Left colon (tissue), 2 donors: Measurements from ENCODE around the gene RNF222. TPM values are rescaled to one million over a fixed set of nuclear protein-coding genes. Genes with fewer than 3 reads are reported as not detected.
"Not testable (repeated sequence)": the region's sequence is repeated elsewhere in the genome, so short reads cannot be mapped to it uniquely, and the experiment has no call there.

Experiments
- ATAC-seq: fragments of 200-7000 bp; cut with Tn5 transposase; one replicate; pipeline ENCODE4 v1.9.1; 2020; ENCODE audit warnings: mild to moderate bottlenecking, moderate library complexity
- DNase-seq, 2 donors: peaks; one replicate each; pipeline ENCODE4 v3.0.0-alpha.2; 2020
- intact Hi-C, 2 donors: fragments of 100-400 bp; cut with DNase I in 1 of 2; cut with micrococcal nuclease in 1 of 2; formaldehyde crosslinking; loops; one replicate each; pipeline versions ENCODE4 v1.11.2 to v1.14.0; 2022; cut with DNase I, micrococcal nuclease
- total RNA-seq, 2 donors: library from RNA; stranded (reverse); fragmentation: NEBNext Ultra II Directional; extraction: Animal tissue kit (Norgen Biotek cat#: 25700); gene quantifications; one replicate each; pipeline ENCODE4 v1.2.1, GENCODE V29; 2021
- donor health status: DM: no; HTN: no; CAD: no.
- donor health status: DM: yes; HTN: yes; CAD: no.

The RNF222 gene
- total RNA-seq, 2 donors from 2014 or later = not detected

DNA sequence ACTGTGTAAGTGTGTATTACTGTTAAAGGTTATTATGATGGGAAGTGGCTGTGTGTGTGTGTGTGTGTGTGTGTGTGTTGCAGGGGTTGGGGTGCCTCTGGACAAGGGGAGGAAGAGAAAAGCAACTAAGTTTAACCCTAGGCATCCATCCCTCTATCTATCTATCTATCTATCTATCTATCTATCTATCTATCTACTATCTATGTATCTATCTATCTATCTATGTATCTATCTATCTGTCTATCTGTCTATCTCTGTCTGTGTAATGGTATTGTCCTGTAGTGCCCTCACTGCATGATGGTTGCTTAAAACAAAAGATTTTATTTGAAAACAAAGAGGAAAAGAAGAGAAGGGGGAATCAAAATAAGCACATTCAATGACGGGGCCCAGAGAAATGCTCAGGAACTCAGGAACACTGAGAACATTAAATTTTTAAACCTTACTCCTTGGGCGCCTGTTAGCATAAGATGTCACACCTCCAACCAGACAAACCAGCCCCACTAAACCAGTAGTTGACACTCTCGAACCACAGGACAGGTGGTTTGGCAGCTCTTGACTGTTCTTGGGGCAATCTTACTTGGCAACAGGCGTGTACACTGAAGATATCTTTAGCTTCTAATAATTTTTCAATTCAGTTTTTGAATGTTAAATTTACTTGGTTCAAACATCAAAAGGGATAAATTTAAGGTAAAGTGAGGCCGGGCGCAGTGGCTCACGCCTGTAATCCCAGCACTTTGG lies 9.5 kb downstream of the RNF222 start:
- no peak for DNase-seq
- no peak for ATAC-seq
- intact Hi-C loops = no loop called here

DNA sequence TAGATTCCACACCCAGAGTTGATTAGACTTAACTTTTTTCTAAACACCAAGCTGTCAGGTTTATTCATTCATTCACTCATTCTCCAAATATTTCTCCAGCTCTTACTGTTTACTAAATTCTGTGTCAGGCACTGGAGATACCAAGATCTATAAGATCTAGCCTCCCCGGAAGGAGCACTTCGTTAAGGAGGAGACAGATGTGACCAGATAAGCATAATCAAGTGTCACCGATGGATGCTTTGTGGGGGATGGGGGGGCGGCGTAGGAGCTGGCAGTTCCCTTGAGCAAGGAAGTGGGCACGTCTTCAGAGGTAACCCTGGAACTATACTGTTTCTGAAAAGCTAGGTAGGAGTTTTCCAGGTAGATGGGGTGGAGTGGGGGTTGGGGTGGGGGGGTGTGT lies 10.8 kb downstream of the RNF222 start:
- DNase-seq (no peak), ATAC-seq (no peak)
- intact Hi-C loops = no loop called here

DNA sequence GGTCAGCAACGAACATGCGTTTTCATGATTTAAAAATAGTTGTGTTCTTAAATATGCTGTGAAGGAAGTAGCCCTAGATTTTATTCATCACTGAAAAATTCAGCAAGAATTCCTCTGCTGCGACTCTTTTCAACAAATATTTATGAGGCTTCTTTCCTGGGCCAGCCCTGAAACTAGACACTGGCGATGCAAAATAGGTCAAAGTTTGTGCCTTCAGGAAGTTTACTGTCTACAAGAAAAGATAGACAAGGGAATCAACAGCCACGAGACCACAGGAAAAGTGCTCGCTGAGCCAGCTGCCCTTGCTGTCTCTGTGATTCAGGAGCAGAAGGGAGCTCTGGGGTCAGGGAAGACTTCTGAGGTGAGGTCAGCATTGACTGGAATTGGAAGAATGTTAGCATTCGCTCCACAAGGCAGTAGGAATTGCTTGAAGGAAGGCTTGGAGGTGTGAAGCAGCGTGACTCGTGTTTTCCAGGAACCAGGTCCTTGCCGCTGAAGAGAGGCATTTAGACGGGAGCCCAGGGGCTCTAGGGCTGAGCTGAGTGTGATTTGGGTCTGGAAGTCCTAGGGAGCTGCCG lies 12.7 kb downstream of the RNF222 start:
- intact Hi-C loops = no loop called here
- DNase-seq (no peak), ATAC-seq (no peak)

DNA sequence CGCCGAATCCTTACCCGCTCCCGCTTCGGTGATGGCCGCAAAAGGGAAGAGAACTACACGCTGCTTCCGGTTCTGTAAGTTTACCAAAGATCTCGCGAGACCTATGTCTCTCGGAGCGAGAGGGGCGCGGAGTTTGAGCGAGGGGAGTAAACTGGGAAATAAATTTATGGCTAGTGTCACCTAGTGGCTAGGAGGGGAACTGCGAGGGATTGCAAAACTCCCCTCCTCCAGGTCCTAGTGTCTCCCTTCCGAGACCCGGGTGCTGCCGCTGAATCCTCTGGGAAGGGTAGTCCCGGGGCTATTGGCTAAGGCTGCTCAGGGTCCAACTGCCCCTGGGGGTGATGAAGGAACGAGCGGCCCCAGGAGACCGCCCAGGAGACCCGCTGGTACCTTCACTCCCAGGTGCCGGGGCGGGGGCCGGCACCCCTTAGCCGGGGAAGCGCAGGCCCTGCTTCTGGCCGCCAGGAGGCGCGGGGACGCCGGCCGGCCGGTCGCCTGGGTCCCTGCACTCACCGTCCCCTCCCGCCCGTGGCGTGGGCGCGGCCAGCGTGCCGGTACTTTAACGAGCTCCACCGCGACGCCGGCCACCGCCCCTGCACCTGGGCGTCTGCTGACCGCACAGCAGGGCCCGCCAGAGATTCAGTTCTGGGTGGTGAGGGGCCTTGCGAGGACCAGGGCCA lies 14.3 kb downstream of the RNF222 start, which contains the start of gene RPL26:
Gene RPL26, minus strand, starts transcription at position 51 of the 680 bp plus-strand sequence. CDS start 883 bp downstream, outside the sequence.
- DNase-seq (peak; percentile 96), ATAC-seq (peak; percentile 88)
- intact Hi-C loops = no loop called here

DNA sequence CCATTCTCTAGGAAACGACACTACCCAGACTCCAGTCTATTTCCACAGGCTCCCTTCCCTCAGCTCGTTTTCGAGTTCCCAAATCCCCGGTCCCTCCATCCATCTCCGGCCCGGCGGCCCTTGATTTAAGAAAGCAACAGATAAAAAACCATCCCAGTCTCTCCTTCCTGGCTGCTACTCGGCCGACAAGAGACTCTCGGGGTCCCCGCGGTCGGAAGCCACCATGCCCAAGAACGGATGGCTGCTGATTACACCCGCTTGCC lies 14.8 kb downstream of the RNF222 start:
- ATAC-seq (peak; percentile 2), DNase-seq (no peak)
- intact Hi-C loops = no loop called here

DNA sequence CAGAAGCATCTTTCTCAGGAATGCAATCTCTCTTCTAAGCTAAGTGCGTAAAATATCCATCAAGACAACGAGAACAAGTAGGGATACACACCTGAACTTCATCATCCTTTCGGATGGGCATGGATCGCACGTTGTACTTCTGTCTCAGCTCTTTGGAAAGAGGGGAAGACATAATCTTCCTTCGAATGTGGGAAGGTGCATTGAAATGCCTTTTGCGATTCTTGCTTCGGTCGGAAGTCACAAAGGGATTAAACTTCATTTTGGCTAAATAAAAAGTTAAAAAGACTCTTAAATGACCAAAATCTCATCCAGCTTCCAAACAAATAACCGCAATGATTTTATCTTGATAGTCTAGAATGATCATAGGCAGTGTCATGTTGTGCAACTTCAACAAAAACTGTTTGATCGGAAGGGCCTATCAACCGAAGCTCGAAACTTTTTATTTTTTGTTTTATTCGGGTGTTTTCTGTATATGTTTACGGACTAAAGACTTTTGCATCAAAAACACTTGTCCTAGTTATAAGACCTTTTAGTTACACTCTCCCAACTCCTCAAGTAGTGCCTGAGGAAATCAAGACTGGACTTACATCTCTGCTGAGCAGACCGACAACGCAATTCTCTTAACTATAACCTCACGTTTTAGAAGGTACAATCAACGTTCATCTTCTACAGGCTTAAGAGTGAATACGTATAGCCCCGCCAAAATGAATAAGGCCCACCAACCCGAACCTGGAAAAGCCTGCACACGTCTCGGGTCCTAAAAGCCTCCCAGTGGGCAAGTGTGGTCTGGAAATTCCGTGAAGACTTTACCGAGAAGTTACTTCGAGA lies 15.4 kb downstream of the RNF222 start:
- intact Hi-C loops = no loop called here
- no peak for ATAC-seq

DNA sequence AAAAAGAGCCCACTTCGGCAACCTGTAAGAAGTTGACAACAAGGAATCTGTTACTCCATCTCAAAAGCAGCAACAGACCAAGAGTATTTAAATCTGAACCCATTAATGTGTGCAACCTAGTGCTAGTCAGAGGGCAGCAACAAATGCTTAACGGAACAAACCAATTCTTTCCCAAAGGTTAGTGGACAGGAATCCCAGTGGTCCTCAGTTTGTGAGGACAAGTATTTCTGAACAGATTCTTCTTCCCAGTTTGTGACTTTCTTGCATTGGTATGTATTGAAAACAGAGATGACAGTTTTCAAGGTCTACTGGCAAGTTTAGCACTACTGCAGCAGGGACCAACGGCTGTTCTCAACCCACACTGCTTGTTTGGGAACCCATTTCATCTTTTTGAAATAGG lies 17.6 kb downstream of the RNF222 start:
- intact Hi-C loops = no loop called here
- no peak for DNase-seq
- ATAC-seq = no peak

More for the DNA sequence above, 15.4 kb downstream of the RNF222 start:
- DNase-seq = no peak

DNA sequence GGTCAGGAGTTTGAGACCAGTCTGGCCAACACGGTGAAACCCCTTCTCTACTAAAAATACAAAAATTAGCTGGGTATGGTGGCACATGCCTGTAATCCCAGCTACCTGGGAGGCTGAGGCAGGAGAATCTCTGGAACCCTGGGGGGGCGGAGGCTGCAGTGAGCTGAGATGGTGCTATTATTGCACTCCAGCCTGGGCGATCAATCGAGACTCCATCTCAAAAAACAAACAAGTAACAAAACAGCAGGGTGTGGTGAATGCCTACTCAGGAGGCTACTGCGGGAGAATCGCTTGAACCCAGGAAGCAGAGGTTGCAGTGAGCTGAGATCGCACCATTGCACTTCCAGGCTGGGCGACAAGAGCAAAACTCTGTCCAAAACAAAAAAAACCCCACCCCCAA lies 19.5 kb downstream of the RNF222 start:
- DNase-seq, intact Hi-C loops, ATAC-seq: not testable (repeated sequence)

DNA sequence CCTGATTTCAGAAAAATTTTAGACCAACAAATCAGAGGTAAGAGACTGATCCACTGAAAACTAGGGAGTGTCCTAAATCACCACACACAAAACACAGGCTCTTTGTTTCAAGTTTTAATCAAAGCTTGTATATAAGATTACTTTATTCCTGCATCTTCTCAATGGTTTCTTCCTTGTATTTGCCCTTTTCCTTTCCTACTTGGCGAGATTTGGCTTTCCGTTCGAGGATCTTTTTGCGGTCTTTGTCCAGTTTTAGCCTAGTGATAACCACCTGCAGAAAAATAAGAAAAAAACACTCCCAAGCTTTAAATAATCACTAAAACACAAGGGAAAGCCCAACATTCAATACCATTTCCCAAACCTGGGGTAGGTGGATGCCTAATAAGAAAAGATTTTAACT lies 20.2 kb downstream of the RNF222 start:
- DNase-seq (no peak), ATAC-seq (no peak)
- intact Hi-C loops = no loop called here

DNA sequence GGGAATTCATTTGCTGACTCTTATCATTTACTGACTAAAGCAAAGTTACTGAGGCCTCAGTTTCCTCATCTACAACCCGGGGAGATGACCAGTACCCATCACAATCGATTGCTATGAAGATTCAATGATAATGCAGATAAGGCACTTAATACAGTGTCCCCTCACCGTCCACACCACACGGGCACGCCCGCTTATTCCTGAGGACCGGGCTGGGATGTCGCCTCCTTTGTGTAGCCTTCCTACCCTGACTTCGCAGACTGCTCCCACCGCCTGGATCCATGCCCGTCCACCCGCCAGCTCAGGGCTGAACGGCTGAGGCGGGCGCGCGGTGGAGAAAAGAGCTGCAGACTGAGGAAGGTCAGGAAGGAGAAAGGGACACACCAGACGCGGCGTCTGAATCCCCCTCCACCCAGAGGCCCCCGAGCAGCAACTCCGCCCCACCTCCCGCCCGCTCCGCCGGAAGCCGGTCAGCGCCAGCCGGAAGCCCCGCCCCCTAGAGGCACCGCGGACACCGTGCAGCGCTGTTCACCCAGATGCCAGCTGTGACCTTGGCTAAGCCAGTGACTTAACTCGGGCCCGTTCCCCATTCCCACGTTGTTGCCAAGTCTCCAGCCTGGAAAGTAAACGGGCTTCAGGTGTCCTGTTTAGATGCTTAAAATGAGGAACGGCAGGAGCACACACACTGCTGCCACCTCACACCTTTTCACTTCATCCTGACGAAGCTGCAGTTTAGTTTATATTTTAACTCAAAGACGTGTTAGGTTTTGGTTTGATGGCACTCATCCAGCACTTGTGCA lies 21.2 kb downstream of the RNF222 start, which contains the start of gene KRABD2:
Gene KRABD2, minus strand, starts transcription at position 434 of the 797 bp plus-strand sequence.
- peak; percentile 95 for ATAC-seq
- intact Hi-C loops = no loop called here
- peak; percentile 93 to 94 for DNase-seq

DNA sequence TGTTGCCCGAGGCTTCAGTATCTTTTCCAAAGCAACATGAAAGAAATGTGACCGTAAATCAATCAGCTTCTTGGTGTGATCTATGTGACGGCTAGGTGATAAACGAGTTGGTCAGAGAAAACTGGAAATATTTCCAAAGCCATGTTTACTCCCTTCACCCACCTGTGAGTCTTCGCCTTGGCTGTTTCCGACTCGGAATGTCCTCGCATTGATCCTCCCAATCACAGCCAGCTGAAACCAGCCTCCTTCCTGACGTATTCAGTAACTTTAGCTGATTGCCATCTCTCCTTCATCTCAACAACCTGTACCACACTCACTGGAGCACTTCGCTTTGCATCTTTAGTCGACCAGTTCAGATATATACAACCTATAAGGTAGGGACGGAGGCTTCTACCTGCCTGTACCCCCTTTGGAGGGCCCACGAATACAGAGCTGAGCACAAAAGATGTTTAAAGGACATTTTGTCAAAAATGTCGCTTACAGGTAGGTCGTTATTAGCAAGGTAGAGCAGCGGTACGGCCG lies 21.8 kb downstream of the RNF222 start:
- DNase-seq = no peak
- peak; percentile 48 for ATAC-seq
- intact Hi-C loops = no loop called here

DNA sequence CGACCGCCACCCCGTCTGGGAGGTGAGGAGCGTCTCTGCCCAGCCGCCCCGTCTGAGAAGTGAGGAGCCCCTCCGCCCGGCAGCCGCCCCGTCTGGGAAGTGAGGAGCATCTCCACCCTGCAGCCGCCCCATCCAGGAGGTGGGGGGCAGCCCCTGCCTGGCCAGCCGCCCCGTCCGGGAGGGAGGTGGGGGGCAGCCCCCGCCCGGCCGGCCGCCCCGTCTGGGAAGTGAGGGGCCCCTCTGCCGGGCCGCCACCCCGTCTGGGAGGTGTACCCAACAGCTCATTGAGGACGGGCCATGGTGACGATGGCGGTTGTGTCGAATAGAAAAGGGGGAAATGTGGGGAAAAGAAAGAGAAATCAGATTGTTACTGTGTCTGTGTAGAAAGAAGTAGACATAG lies 23.8 kb downstream of the RNF222 start:
- DNase-seq, ATAC-seq, intact Hi-C loops: not testable (repeated sequence)

DNA sequence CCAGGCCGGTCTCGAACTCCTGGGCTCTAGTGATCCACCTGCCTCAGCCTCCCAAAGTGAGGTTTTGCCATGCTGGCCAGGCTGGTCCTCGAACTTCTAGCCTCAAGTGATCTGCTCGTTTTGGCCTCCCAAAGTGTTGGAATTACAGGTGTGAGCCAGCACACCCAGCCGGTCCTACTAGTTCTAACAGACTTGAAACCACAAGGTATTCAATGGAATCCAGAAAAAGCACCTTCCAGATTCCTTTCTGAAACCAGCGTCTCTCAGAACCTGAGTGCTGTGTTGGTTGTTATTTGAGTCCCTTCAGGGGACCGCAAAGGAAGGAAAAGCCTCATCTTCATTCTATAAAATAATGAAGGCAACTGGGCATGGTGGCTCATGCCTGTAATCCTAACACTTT lies 25.2 kb downstream of the RNF222 start:
- intact Hi-C loops = no loop called here
- no peak for ATAC-seq

DNA sequence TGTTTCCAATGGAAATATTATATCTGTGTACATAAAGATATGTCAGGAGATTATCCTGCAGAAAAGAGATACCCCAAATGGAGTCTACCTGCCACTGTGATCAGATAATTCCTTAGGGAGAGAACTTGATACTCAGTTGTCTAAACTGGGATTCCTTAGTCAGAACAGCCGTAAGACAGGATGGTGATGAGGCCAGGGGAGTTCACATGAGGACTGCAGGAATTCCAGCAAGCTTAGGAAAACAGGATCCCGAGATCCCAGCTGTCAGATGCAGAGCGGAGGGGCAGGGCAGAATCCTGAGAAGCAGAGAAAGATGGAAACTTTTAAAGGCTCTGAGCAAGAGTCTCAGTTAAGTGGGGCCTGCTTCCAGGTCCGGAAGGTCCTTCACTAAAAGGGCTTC lies 25.8 kb downstream of the RNF222 start:
- intact Hi-C loops = no loop called here
- ATAC-seq (no peak), DNase-seq (no peak)

More for the DNA sequence above, 25.2 kb downstream of the RNF222 start:
- no peak for DNase-seq

DNA sequence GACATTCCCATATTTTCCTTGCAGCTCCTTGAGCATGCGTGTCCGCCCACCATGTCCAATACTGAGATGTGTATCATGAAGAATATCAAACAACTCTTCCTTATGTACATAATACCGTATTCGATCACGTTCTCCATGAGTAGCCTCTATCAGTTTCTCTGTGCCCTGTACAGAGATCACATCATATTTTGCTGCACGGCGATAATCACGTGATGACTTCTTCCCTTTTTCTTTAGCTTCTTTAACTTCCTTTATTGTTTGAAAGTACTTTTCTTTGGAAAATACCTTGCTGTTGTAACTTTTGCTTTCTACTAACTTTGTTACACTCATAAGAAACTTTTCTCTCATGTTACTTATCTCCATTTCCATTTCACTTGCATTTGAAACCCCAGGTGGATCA lies 27.7 kb downstream of the RNF222 start:
- no peak for ATAC-seq
- intact Hi-C loops = no loop called here
- DNase-seq = no peak

DNA sequence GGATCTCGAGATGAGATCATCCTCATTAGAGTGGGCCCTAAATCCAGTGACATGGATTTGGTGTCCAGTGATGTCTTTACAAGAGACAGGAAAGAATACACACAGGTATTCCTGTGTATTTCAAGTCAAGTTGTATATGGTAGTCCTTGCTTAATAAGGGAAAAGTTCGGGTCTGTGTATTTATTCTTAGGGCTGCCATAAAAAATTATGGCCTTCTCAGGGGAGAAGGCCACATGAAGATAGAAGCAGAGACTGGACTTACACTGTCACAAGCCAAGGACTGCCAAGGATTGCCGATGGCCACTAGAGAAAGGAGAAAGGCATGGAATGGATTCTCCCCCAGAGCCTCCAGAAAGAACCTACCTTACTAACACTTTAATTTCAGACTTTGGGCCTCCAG lies 29.4 kb downstream of the RNF222 start:
- ATAC-seq = peak; percentile 73
- no peak for DNase-seq
- intact Hi-C loops = no loop called here

DNA sequence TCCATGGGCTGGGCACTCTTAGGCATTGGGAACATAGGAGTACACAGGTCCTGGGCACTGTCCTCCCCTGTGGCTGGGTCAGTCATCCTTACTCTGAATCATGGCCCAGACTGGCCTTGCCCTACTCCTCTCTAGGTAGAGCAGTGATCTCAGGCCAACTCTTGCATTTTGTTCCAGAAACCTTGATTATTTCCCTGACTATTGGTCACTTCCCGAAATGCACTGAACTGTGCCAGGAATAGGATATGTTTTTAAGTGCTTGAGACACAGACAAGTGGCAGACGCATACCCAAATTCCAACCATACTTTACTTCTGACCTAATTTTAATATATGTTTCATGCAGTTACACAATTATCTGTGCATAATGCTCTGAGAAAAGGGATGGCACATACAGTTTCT lies 31.4 kb downstream of the RNF222 start:
- intact Hi-C loops = no loop called here
- DNase-seq = no peak
- no peak for ATAC-seq

DNA sequence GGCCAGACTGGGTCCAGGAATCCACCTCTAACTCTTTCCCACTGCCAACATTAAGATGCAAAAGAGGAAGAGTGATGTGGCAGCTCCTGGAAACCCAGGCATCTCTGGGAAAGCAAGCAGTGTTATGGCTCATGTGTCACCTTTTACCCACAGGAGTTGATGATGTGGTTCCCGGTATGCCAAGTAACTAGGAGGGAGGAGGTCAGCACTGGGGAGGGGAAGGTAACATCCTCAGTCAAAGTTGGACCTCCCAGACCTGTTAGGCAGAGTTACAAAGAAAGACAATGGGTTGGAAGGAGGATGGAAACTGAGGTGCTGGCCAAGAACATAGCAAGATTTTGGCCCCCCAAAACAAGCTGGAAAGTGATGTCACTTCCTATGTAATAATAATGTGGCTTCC lies 32.5 kb downstream of the RNF222 start:
- DNase-seq (no peak), ATAC-seq (no peak)
- intact Hi-C loops = no loop called here
